HG03196 (cell line): ENCODE results near the gene CASKIN2.
A peak's percentile ranks its signal among the peaks of the same experiment; 100 is the strongest.
"Not testable (repeated sequence)": the region's sequence is repeated elsewhere in the genome, so short reads cannot be mapped to it uniquely, and the experiment has no call there.

ENCODE experiments used
- ATAC-seq: cut with Tn5 transposase; IDR thresholded peaks from one replicate; pipeline ENCODE4 v1.9.1; 2021; ENCODE audit not compliant: unreplicated experiment

CASKIN2 gene

GRCh38 chr17:75475851-75476250 is 39.5 kb downstream of the CASKIN2 start:
- ATAC-seq = no peak

GRCh38 chr17:75475144-75475835 is 40.0 kb downstream of the CASKIN2 start:
- ATAC-seq = no peak

- no peak for ATAC-seq
Measured at GRCh38 chr17:75474736-75475135, 40.6 kb downstream of the CASKIN2 start.

- no peak for ATAC-seq
Measured at GRCh38 chr17:75473246-75473645, 42.1 kb downstream of the CASKIN2 start.

- no peak for ATAC-seq
Measured at GRCh38 chr17:75472119-75472518, 43.2 kb downstream of the CASKIN2 start.

GRCh38 chr17:75471207-75471606 is 44.1 kb downstream of the CASKIN2 start:
- ATAC-seq = no peak

GRCh38 chr17:75468779-75469373 is 46.5 kb downstream of the CASKIN2 start:
- no peak for ATAC-seq

GRCh38 chr17:75468291-75468754 is 47.0 kb downstream of the CASKIN2 start:
- ATAC-seq = no peak

GRCh38 chr17:75465039-75465438 is 50.3 kb downstream of the CASKIN2 start:
- ATAC-seq = no peak

- no peak for ATAC-seq
Measured at GRCh38 chr17:75463603-75464002, 51.7 kb downstream of the CASKIN2 start.

- no peak for ATAC-seq
Measured at GRCh38 chr17:75460295-75460694, 55.0 kb downstream of the CASKIN2 start.

GRCh38 chr17:75459590-75460267 is 55.6 kb downstream of the CASKIN2 start:
- ATAC-seq = no peak

- no peak for ATAC-seq
Measured at GRCh38 chr17:75459246-75459589, 56.1 kb downstream of the CASKIN2 start.

GRCh38 chr17:75457047-75457654 is 58.2 kb downstream of the CASKIN2 start:
- ATAC-seq = no peak

GRCh38 chr17:75456417-75457046 is 58.8 kb downstream of the CASKIN2 start, which contains the start of gene TMEM94:
Gene TMEM94, plus strand, starts transcription at chr17:75456635. Its CDS starts 15,271 bp downstream, at chr17:75471906.
- ATAC-seq = peak; percentile 93

GRCh38 chr17:75456039-75456416 is 59.3 kb downstream of the CASKIN2 start:
- ATAC-seq = no peak

- ATAC-seq = not testable (repeated sequence)
Measured at GRCh38 chr17:75454672-75455071, 60.7 kb downstream of the CASKIN2 start.

- ATAC-seq = no peak
Measured at GRCh38 chr17:75454193-75454592, 61.1 kb downstream of the CASKIN2 start.

GRCh38 chr17:75450270-75450669 is 65.1 kb downstream of the CASKIN2 start:
- no peak for ATAC-seq
